ENCODE results near the gene EDRF1.

DNA sequence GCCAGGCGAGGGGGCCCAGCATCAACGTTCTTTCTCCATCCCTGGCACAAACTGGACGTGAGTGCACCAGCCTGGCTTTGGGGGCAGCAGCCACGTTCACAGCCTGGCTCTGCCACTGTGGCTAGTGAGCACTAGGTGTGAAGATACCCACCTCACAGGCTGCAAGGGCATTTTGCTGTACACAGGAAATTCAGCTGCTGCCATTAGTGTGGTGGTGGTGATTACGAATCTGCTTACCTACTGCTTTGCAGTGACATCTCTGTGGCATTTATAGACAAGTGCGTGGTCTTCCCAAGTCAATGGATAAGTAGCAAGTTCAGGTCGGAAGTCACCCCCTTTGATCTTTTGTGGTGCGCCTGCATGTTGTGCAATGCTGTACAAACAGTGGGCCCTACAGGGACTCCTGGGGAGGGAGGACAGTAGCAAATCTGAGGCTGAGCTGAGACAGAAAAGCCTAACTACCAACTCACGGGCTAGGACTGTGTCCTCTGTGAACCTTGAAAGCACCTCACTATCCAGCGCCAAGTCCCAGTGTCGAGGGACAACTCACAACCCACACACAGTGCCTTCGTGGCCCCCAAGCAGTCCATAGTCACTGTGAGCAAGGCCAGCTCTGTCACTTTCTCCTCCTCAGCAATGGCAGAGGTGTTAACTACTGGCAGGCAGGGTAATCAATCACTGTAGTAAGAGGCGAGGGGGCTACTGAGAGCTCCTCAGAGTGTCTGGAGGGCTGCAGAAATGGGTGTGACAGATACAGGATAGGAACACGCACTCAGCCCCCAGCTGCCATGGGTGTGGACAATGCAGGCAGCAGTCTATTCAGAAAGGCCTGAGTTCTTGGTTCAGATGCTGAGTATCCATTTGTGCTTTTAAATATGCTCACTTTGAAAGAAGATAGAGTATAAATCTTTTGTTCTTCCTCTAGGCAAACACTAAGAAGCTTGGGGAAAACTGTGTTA is 73.1 kb downstream of the EDRF1 start:
- TF ChIP-seq CTCF (conservative IDR thresholded peaks at IDR 0.05 in 1 of 2, IDR thresholded peaks at IDR 0.05 in 1 of 2; ENCODE audit: extremely low read depth in 1 of 2, insufficient read depth in 1 of 2, low read depth in 1 of 2, low read length in 2 of 2) (no peak), EZH2 (IDR thresholded peaks at IDR 0.05; ENCODE audit: borderline replicate concordance, low read length) (no peak)
